Immature natural killer cell (primary cell): ENCODE data around the gene ZNF805. TPM values are rescaled to one million over a fixed set of nuclear protein-coding genes. Genes with fewer than 3 reads are reported as not detected.

ENCODE experiments used
- polyA plus RNA-seq, 3 donors: library from polyadenylated mRNA; unstranded; fragments of 300-500 nt; fragmentation: Illumina TruSeq; gene quantifications; one replicate each; pipeline ENCODE4 v1.2.3, GENCODE V29; 2021

The ZNF805 gene
- polyA plus RNA-seq, 3 donors from 2014 or later = 1.9 to 3.0 (median 2.9) TPM

Other genes starting within 250 kb of the ZNF805 start
- gene USP29, start 120.6 kb upstream of the ZNF805 start, polyA plus RNA-seq = not detected
- not detected for gene ZIM3, start 95.4 kb upstream of the ZNF805 start, polyA plus RNA-seq
- gene DUXA, start 73.1 kb upstream of the ZNF805 start, polyA plus RNA-seq = not detected
- gene ZNF264, start 49.1 kb upstream of the ZNF805 start, polyA plus RNA-seq = 10 to 100 TPM; 13.3 to 17.3 (median 14.8) TPM
- gene AURKC, start 9.6 kb upstream of the ZNF805 start, polyA plus RNA-seq = 1 to 10 TPM in 2 of 3 donors, not detected in 1; 1.8 to 2.5 TPM
- gene ZNF460, start 39.9 kb downstream of the ZNF805 start, polyA plus RNA-seq = 1 to 10 TPM; 1.1 to 7.0 (median 4.3) TPM
- gene ZNF543, start 79.8 kb downstream of the ZNF805 start, polyA plus RNA-seq = 1 to 10 TPM; 2.1 to 4.6 (median 2.5) TPM
- gene ZNF304, start 110.6 kb downstream of the ZNF805 start, polyA plus RNA-seq = 1 to 10 TPM; 1.2 to 3.7 (median 2.0) TPM
- gene TRAPPC2B, start 122.9 kb downstream of the ZNF805 start, polyA plus RNA-seq = 10 to 100 TPM; 22.4 to 33.6 (median 30.9) TPM
- gene ZNF547, start 122.9 kb downstream of the ZNF805 start, polyA plus RNA-seq = 1 to 10 TPM in 1 of 3 donors, under 1 TPM in 2; 0.54 to 2.1 (median 0.61) TPM
- 10 to 100 TPM; 13.4 to 16.1 (median 15.9) TPM for gene ZNF548, start 149.2 kb downstream of the ZNF805 start, polyA plus RNA-seq
- gene ZNF17, start 170.5 kb downstream of the ZNF805 start, polyA plus RNA-seq = 1 to 10 TPM; 4.2 to 5.4 (median 4.3) TPM
- 10 to 100 TPM in 2 of 3 donors, 1 to 10 TPM in 1; 4.1 to 41.0 (median 27.0) TPM for gene ZNF749, start 194.7 kb downstream of the ZNF805 start, polyA plus RNA-seq
- not detected for gene VN1R1, start 216.5 kb downstream of the ZNF805 start, polyA plus RNA-seq
- 1 to 10 TPM in 2 of 3 donors, not detected in 1; 2.2 to 2.3 TPM for gene ZNF772, start 236.9 kb downstream of the ZNF805 start, polyA plus RNA-seq
- 1 to 10 TPM; 1.4 to 5.8 (median 2.1) TPM for gene ZNF419, start 247.1 kb downstream of the ZNF805 start, polyA plus RNA-seq